HCT116 (cell line): ENCODE data around the gene RBKS. TPM values are rescaled to one million over a fixed set of nuclear protein-coding genes. Genes with fewer than 3 reads are reported as not detected.

Experiments used
- ATAC-seq: fragments of 200-7000 bp; cut with Tn5 transposase; 2 replicates; pipeline ENCODE4 v1.9.1; 2020; ENCODE audit warnings: mild to moderate bottlenecking, moderate library complexity
- BruUV-seq: library from RNA; stranded (reverse); fragments of 400-500 nt; replicated peaks from 2 replicates; lab custom pipeline; 2021; lab: Mats Ljungman, UMichigan
- CTCF ChIA-PET: fragments of 300-600 bp; sonication (Branson Sonifier 250); formaldehyde crosslinking; loops from one replicate; lab custom pipeline; 2021; ENCODE audit warnings: antibody characterized with exemption; lab: Charles Lee
- POLR2A ChIA-PET: fragments of 300-600, 350-600 bp; sonication (Branson Sonifier 250); formaldehyde crosslinking; loops from one replicate; lab custom pipeline; 2021; ENCODE audit warnings: antibody characterized with exemption; lab: Charles Lee
- RAD21 ChIA-PET, 2 experiments: fragments of 300-600 bp; sonication (Branson Sonifier 250); formaldehyde crosslinking; loops; one replicate each; lab custom pipeline; 2023; ENCODE audit warnings: low total read pairs in 2 of 2; ENCODE audit not compliant: uncharacterized antibody in 2 of 2, unreplicated experiment in 2 of 2, low non-redundant PET in 1 of 2; lab: Charles Lee
- DNase-seq: peaks from one replicate; pipeline ENCODE4 v3.0.0-alpha.2; 2010; ENCODE audit warnings: low read depth, low spot score
- H2AFZ ChIP-seq: fragments of 200-600 bp; shearing (Covaris generic), sonication (generic); 2 replicates; pipeline ENCODE4 v1.6.1; 2017; ENCODE audit warnings: low read depth, mixed run types, mixed read lengths, antibody characterized with exemption, low read length; ENCODE audit not compliant: poor library complexity, severe bottlenecking
- H3K27ac ChIP-seq: 2 replicates; pipeline ENCODE4 v1.5.1; 2012; ENCODE audit warnings: low read depth, low read length
- H3K27me3 ChIP-seq: fragments of 200-600 bp; sonication (generic); 2 replicates; pipeline ENCODE4 v1.6.1; 2016; ENCODE audit warnings: mixed run types, low read length, mixed read lengths; ENCODE audit not compliant: insufficient read depth
- H3K36me3 ChIP-seq, 2 experiments: fragments of 200-500 bp in 1 of 2; fragments of 200-600 bp in 1 of 2; sonication (Bioruptor generic) in 1 of 2; sonication (generic) in 1 of 2; 2 replicates each; pipeline versions ENCODE4 v1.5.1 to v1.6.1; 2014 to 2016; ENCODE audit warnings: low read length in 2 of 2, inconsistent platforms in 1 of 2, mixed read lengths in 1 of 2, mixed run types in 1 of 2; ENCODE audit not compliant: insufficient read depth in 2 of 2, control insufficient read depth in 1 of 2
- H3K4me1 ChIP-seq, 2 experiments: fragments of 200-600 bp in 1 of 2; sonication (generic) in 1 of 2; 2 replicates each; pipeline versions ENCODE4 v1.5.1 to v1.6.1; 2012 to 2017; ENCODE audit warnings: low read length in 2 of 2, inconsistent platforms in 1 of 2, mild to moderate bottlenecking in 1 of 2, mixed read lengths in 1 of 2, mixed run types in 1 of 2, moderate library complexity in 1 of 2; ENCODE audit not compliant: insufficient read depth in 2 of 2, control insufficient read depth in 1 of 2
- H3K4me2 ChIP-seq: fragments of 200-600 bp; sonication (generic); 2 replicates; pipeline ENCODE4 v1.6.1; 2017; ENCODE audit warnings: mixed run types, low read length, mixed read lengths
- H3K4me3 ChIP-seq, 2 experiments: fragments of 200-600 bp in 1 of 2; sonication (generic) in 1 of 2; replicated peaks in 1 of 2; 2 replicates each; pipeline ENCODE4 v1.5.1; 2011 to 2016; ENCODE audit warnings: low read length in 2 of 2, control low read depth in 1 of 2, low read depth in 1 of 2, mild to moderate bottlenecking in 1 of 2, mixed read lengths in 1 of 2, mixed run types in 1 of 2
- H3K79me2 ChIP-seq: fragments of 200-600 bp; sonication (generic); 2 replicates; pipeline ENCODE4 v1.6.1; 2017; ENCODE audit warnings: mild to moderate bottlenecking, mixed run types, low read length, moderate library complexity, mixed read lengths; ENCODE audit not compliant: insufficient read depth
- H3K9ac ChIP-seq: fragments of 200-600 bp; sonication (generic); 2 replicates; pipeline ENCODE4 v1.6.1; 2016; ENCODE audit warnings: low read length, mixed read lengths
- H3K9me2 ChIP-seq: fragments of 200-600 bp; sonication (generic), shearing (Covaris generic); 2 replicates; pipeline ENCODE4 v1.6.1; 2017; ENCODE audit warnings: mixed run types, mild to moderate bottlenecking, moderate library complexity; ENCODE audit not compliant: insufficient read depth
- H3K9me3 ChIP-seq, 2 experiments: fragments of 200-500 bp in 1 of 2; fragments of 200-600 bp in 1 of 2; sonication (Bioruptor generic) in 1 of 2; sonication (generic) in 1 of 2; 2 replicates each; pipeline ENCODE4 v1.6.1; 2014 to 2017; ENCODE audit warnings: low read length in 2 of 2, mixed read lengths in 2 of 2, inconsistent platforms in 1 of 2, low read depth in 1 of 2, mild to moderate bottlenecking in 1 of 2, mixed run types in 1 of 2, moderate library complexity in 1 of 2; ENCODE audit not compliant: control insufficient read depth in 1 of 2, insufficient read depth in 1 of 2
- H4K20me1 ChIP-seq: fragments of 200-600 bp; sonication (generic), shearing (Covaris generic); 2 replicates; pipeline ENCODE4 v1.6.1; 2017; ENCODE audit warnings: mixed run types, mild to moderate bottlenecking, moderate library complexity; ENCODE audit not compliant: insufficient read depth
- CBX3 ChIP-seq: IDR thresholded peaks from 2 replicates; pipeline ENCODE4 v1.6.1; 2012; ENCODE audit warnings: low read depth
- CEBPB ChIP-seq: IDR thresholded peaks from 2 replicates; pipeline ENCODE4 v1.6.1; 2012; ENCODE audit warnings: low read depth
- EGR1 ChIP-seq: IDR thresholded peaks from 2 replicates; pipeline ENCODE4 v1.6.1; 2012; ENCODE audit warnings: low read depth
- ELF1 ChIP-seq: IDR thresholded peaks from 2 replicates; pipeline ENCODE4 v1.6.1; 2012; ENCODE audit warnings: low read depth, borderline replicate concordance
- EZH2 ChIP-seq: fragments of 200-600 bp; sonication (generic); IDR thresholded peaks from 2 replicates; pipeline ENCODE4 v1.6.1; 2017; ENCODE audit warnings: antibody characterized with exemption, mixed run types
- EZH2phosphoT487 ChIP-seq: fragments of 200-600 bp; IDR thresholded peaks from 2 replicates; pipeline ENCODE4 v1.6.1; 2018; ENCODE audit warnings: antibody characterized with exemption, borderline replicate concordance
- POLR2A ChIP-seq: IDR thresholded peaks from 2 replicates; pipeline ENCODE4 v1.7.0; 2011; ENCODE audit warnings: borderline replicate concordance; ENCODE audit not compliant: insufficient read depth, insufficient read length; ENCODE audit errors: extremely low read depth
- POLR2AphosphoS5 ChIP-seq: IDR thresholded peaks from 2 replicates; pipeline ENCODE4 v1.6.1; 2011; ENCODE audit warnings: mild to moderate bottlenecking, low read depth, low read length, moderate library complexity
- RAD21 ChIP-seq: IDR thresholded peaks from 2 replicates; pipeline ENCODE4 v1.6.1; 2012; ENCODE audit warnings: low read depth, mild to moderate bottlenecking
- REST ChIP-seq: IDR thresholded peaks from 2 replicates; pipeline ENCODE4 v1.6.1; 2012; ENCODE audit warnings: low read depth
- SIN3A ChIP-seq: IDR thresholded peaks from 2 replicates; pipeline ENCODE4 v1.6.1; 2012; ENCODE audit warnings: low read depth
- SP1 ChIP-seq: IDR thresholded peaks from 2 replicates; pipeline ENCODE4 v1.6.1; 2012; ENCODE audit warnings: low read depth
- YY1 ChIP-seq: IDR thresholded peaks from 2 replicates; pipeline ENCODE4 v1.6.1; 2011; ENCODE audit warnings: low read length, low read depth, moderate library complexity, mild to moderate bottlenecking; ENCODE audit not compliant: insufficient replicate concordance; ENCODE audit errors: extremely low read depth
- ZNF274 ChIP-seq: fragments of 200-500 bp; sonication (Bioruptor generic); IDR thresholded peaks from 2 replicates; pipeline ENCODE4 v1.6.1; 2014; ENCODE audit warnings: mild to moderate bottlenecking, low read depth, low read length, inconsistent platforms
- intact Hi-C: fragments of 100-400 bp; cut with micrococcal nuclease; formaldehyde crosslinking; loops from 2 replicates; pipeline ENCODE4 v1.10.0; 2022
- total RNA-seq: library from RNA; stranded (reverse); gene quantifications from one replicate; pipeline ENCODE4 v1.2.1, GENCODE V29; 2021; ENCODE audit not compliant: unreplicated experiment
- TF ChIP-seq, protein P1 (sequence below): IDR thresholded peaks from 2 replicates; pipeline ENCODE4 v1.6.1; 2011; ENCODE audit warnings: mild to moderate bottlenecking, low read length, moderate library complexity; ENCODE audit not compliant: insufficient replicate concordance; ENCODE audit errors: extremely low read depth
- TF ChIP-seq, protein P2 (sequence below): IDR thresholded peaks from 2 replicates; pipeline ENCODE4 v1.6.1; 2012

Gene RBKS
- total RNA-seq, 1 experiment from 2014 or later, result 2.4 TPM

DNA sequence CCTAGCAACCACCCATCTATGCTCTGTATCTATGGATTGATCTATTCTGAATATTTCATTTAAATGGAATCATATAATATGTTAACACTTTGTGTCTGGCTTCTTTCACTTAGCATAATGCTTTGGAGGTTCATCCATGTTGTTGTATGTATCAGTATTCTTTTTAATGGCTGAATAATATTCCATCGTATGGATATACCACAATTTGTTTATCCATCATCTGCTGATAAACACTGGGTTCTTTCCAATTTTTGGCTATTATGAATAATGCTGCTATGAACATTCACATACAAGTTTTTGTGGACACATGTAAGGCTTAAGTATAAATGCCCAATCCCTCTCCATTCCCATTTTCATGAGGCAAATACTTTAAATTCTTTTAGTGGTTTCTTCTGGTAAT, 65.8 kb downstream of the RBKS start:
- no TSS peak for BruUV-seq
- no peak for TF ChIP-seq CEBPB
- TF ChIP-seq RAD21, result no peak
- no peak for TF ChIP-seq YY1
- no peak for TF ChIP-seq POLR2A
- TF ChIP-seq EZH2, result no peak
- TF ChIP-seq, protein P1, sequence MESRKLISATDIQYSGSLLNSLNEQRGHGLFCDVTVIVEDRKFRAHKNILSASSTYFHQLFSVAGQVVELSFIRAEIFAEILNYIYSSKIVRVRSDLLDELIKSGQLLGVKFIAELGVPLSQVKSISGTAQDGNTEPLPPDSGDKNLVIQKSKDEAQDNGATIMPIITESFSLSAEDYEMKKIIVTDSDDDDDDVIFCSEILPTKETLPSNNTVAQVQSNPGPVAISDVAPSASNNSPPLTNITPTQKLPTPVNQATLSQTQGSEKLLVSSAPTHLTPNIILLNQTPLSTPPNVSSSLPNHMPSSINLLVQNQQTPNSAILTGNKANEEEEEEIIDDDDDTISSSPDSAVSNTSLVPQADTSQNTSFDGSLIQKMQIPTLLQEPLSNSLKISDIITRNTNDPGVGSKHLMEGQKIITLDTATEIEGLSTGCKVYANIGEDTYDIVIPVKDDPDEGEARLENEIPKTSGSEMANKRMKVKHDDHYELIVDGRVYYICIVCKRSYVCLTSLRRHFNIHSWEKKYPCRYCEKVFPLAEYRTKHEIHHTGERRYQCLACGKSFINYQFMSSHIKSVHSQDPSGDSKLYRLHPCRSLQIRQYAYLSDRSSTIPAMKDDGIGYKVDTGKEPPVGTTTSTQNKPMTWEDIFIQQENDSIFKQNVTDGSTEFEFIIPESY, result no peak
- no peak for TF ChIP-seq CBX3
- TF ChIP-seq EZH2phosphoT487, result no peak
- TF ChIP-seq EGR1, result no peak
- TF ChIP-seq SIN3A, result no peak
- no peak for TF ChIP-seq POLR2AphosphoS5
- no peak for TF ChIP-seq ELF1
- TF ChIP-seq ZNF274, result no peak
- TF ChIP-seq, protein P2, sequence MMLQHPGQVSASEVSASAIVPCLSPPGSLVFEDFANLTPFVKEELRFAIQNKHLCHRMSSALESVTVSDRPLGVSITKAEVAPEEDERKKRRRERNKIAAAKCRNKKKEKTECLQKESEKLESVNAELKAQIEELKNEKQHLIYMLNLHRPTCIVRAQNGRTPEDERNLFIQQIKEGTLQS, result no peak
- no peak for TF ChIP-seq REST
- TF ChIP-seq SP1, result no peak

More for the DNA sequence above, 65.8 kb downstream of the RBKS start:
- Histone ChIP-seq H3K9me2 (no peaks in the 10 kb centered on the region), H3K79me2 (no peaks in the 10 kb centered on the region), H3K4me2 (no peak overlapping the region), H2AFZ (no peak overlapping the region), H3K9me3 (peaks cover 0 to 6% of the 10 kb centered on the region in 2 experiments; a peak in 1 of 4 replicates), H4K20me1 (no peaks in the 10 kb centered on the region), H3K4me1 (no peaks in the 10 kb centered on the region), H3K27ac (no peak overlapping the region), H3K9ac (no peak overlapping the region), H3K4me3 (no peak overlapping the region), H3K27me3 (no peaks in the 10 kb centered on the region), H3K36me3 (no peaks in the 10 kb centered on the region)
- RAD21 ChIA-PET, result no interaction called here
- DNase-seq (no peak), ATAC-seq (no peak)
- POLR2A ChIA-PET, result no interaction called here
- CTCF ChIA-PET, result no interaction called here
- intact Hi-C loops, result no loop called here
